ENCODE measurements around the gene TRPM2. TPM values are rescaled to one million over a fixed set of nuclear protein-coding genes. Genes with fewer than 3 reads are reported as not detected.

TRPM2 gene
- total and polyA plus RNA-seq, 2 of the 4 experiments (the other 2 are of a cell fraction) = not detected

- H3K27ac ChIP-seq (ENCODE audit: insufficient read depth, low read length) = no peak overlapping the region
- H3K23ac ChIP-seq (ENCODE audit: low read depth, low read length) = no peak overlapping the region
- H3K79me1 ChIP-seq (ENCODE audit: low read depth in 1 of 2, low read length in 2 of 2) = 0 out of 4 replicates have a peak, but pooled peaks cover 0 to 2% of the 10 kb centered on the region in 2 experiments
- H3K18ac ChIP-seq (ENCODE audit: low read depth, low read length) = no peak overlapping the region
- H3K14ac ChIP-seq (replicated peaks; ENCODE audit: low read depth, low read length) = no peak overlapping the region
- in situ Hi-C loops (cut with MboI; ENCODE audit: low sequenced_read_pairs) = no loop called here
- H3K36me3 ChIP-seq (ENCODE audit: control insufficient read depth, insufficient read depth, low read length) = peaks cover 73% of the 10 kb centered on the region
- no peak for DNase-seq
- ChIA-PET POLR2A (ENCODE audit: unreplicated experiment) (no interaction called here), CTCF (no interaction called here)
- ATAC-seq (ENCODE audit: low read depth) = no peak
- H2BK15ac ChIP-seq (ENCODE audit: low read depth, low read length) = no peak overlapping the region
- H2BK20ac ChIP-seq (ENCODE audit: low read depth, low read length) = no peak overlapping the region
- dilution Hi-C loops (cut with HindIII; ENCODE audit: low sequenced_read_pairs, unreplicated experiment) = no loop called here
- no peaks in the 10 kb centered on the region for H3K27me3 ChIP-seq (ENCODE audit: control insufficient read depth, insufficient read depth, low read length)
- no peaks in the 10 kb centered on the region for H3K4me1 ChIP-seq (ENCODE audit: control insufficient read depth, insufficient read depth, low read length)
- no peak overlapping the region for H3K4ac ChIP-seq (ENCODE audit: low read depth, low read length)
- H4K91ac ChIP-seq (ENCODE audit: insufficient read depth, low read depth, low read length) = no peak overlapping the region
- no peak overlapping the region for H3K4me2 ChIP-seq (ENCODE audit: low read depth, low read length)
- peaks cover 6% of the 10 kb centered on the region for H4K20me1 ChIP-seq (ENCODE audit: insufficient read depth, low read length)
- peaks cover 5% of the 10 kb centered on the region; the same call in 1 of the 2 replicates for H3K9me1 ChIP-seq (ENCODE audit: insufficient read depth, low read length)
- H2BK5ac ChIP-seq (ENCODE audit: low read depth, low read length, poor library complexity, severe bottlenecking) = no peak overlapping the region
- no peak overlapping the region for H3K9ac ChIP-seq (ENCODE audit: low read depth, low read length)
- TF ChIP-seq RAD21 (IDR thresholded peaks at IDR 0.05; ENCODE audit: low read length) (no peak), FOS (IDR thresholded peaks at IDR 0.05; ENCODE audit: low read depth, low read length) (no peak), POLR2A (IDR thresholded peaks at IDR 0.05; ENCODE audit: low read depth, low read length) (no peak), CHD1 (IDR thresholded peaks at IDR 0.05; ENCODE audit: low read depth, low read length) (no peak), ELK1 (IDR thresholded peaks at IDR 0.05; ENCODE audit: borderline replicate concordance, low read depth, low read length) (no peak), RFX5 (IDR thresholded peaks at IDR 0.05; ENCODE audit: low read depth, low read length) (no peak), MAZ (IDR thresholded peaks at IDR 0.05; ENCODE audit: borderline replicate concordance, low read depth, low read length) (no peak), MAFK (IDR thresholded peaks at IDR 0.05; ENCODE audit: low read depth, low read length) (no peak), CEBPB (IDR thresholded peaks at IDR 0.05; ENCODE audit: low read depth, low read length) (no peak), CTCF (conservative IDR thresholded peaks at IDR 0.05; ENCODE audit: low read depth, low read length) (no peak), RCOR1 (IDR thresholded peaks at IDR 0.05; ENCODE audit: insufficient replicate concordance, low read length) (no peak), BHLHE40 (IDR thresholded peaks at IDR 0.05; ENCODE audit: low read depth, low read length) (no peak), SMC3 (IDR thresholded peaks at IDR 0.05; ENCODE audit: low read depth, low read length) (no peak), NFE2L2 (IDR thresholded peaks at IDR 0.05; ENCODE audit: low read depth, low read length) (no peak), MXI1 (IDR thresholded peaks at IDR 0.05; ENCODE audit: borderline replicate concordance, low read depth, low read length) (no peak), USF2 (IDR thresholded peaks at IDR 0.05; ENCODE audit: low read depth, low read length) (no peak)
- H3K56ac ChIP-seq (ENCODE audit: extremely low read depth, insufficient read depth, low read length) = no peak overlapping the region
- no peak overlapping the region for H3K4me3 ChIP-seq (ENCODE audit: insufficient read depth, low read depth, low read length)
- H4K8ac ChIP-seq (ENCODE audit: low read depth in 2 of 2, low read length in 2 of 2) = no peak overlapping the region
- H4K5ac ChIP-seq (ENCODE audit: low read depth, low read length) = no peak overlapping the region
- no peak overlapping the region for H2BK120ac ChIP-seq (ENCODE audit: low read depth, low read length)
- intact Hi-C loops (cut with micrococcal nuclease) = no loop called here
- no peak overlapping the region for H2AFZ ChIP-seq (replicated peaks; ENCODE audit: low read length, poor library complexity)
- no TSS peak for BruUV-seq (replicated peaks)
- H2AK9ac ChIP-seq (replicated peaks; ENCODE audit: low read depth, low read length, poor library complexity) = no peak overlapping the region
- H2AK5ac ChIP-seq (ENCODE audit: low read depth, low read length) = no peak overlapping the region
- no peaks in the 10 kb centered on the region for H3K9me3 ChIP-seq (ENCODE audit: control insufficient read depth, insufficient read depth, low read length)
- WGBS, 2 experiments (ENCODE audit: extremely low coverage in 2 of 2, insufficient read length in 1 of 2) = 93% methylated on average over 10 of the region's 19 CpGs; no CpG with 5 or more reads in 1 of the 2 experiments
Observed at GRCh38 chr21:44317241-44317782, 36.1 kb upstream of the TRPM2 start.

All from IMR-90 (cell line).